D721Med (cell line): ENCODE results near the gene MB21D2.

Experiments used
- DNase-seq: peaks from one replicate; pipeline ENCODE4 v3.0.0; 2011; ENCODE audit warnings: low spot score; ENCODE audit not compliant: insufficient read length
- FAIRE-seq: peaks from 2 replicates; lab custom pipeline; 2011; peaks lifted over from hg19 to GRCh38; lab: Jason Lieb, UNC
- CTCF ChIP-seq: IDR thresholded peaks from 2 replicates; pipeline ENCODE4 v1.5.1; 2012; ENCODE audit warnings: mild to moderate bottlenecking, control low read depth; ENCODE audit not compliant: insufficient read depth; ENCODE audit errors: missing control alignments

Gene MB21D2

GRCh38 chr3:192827208-192827607, 90.4 kb downstream of the MB21D2 start:
- FAIRE-seq (no peak), DNase-seq (no peak)
- TF ChIP-seq CTCF, result no peak

GRCh38 chr3:192826214-192827006, 91.2 kb downstream of the MB21D2 start:
- no peak for TF ChIP-seq CTCF
- FAIRE-seq, result no peak

GRCh38 chr3:192825657-192826200, 91.9 kb downstream of the MB21D2 start:
- FAIRE-seq, result no peak
- TF ChIP-seq CTCF, result no peak
- no peak for DNase-seq

More at GRCh38 chr3:192826214-192827006, 91.2 kb downstream of the MB21D2 start:
- no peak for DNase-seq

- no peak for FAIRE-seq
- no peak for TF ChIP-seq CTCF
- DNase-seq, result no peak
Observed at GRCh38 chr3:192825216-192825615, 92.4 kb downstream of the MB21D2 start.

- DNase-seq, result no peak
- TF ChIP-seq CTCF, result no peak
- no peak for FAIRE-seq
Observed at GRCh38 chr3:192824313-192824712, 93.3 kb downstream of the MB21D2 start.

- DNase-seq (no peak), FAIRE-seq (no peak)
- no peak for TF ChIP-seq CTCF
Observed at GRCh38 chr3:192821161-192821560, 96.5 kb downstream of the MB21D2 start.

- no peak for TF ChIP-seq CTCF
- FAIRE-seq, result no peak
- no peak for DNase-seq
Observed at GRCh38 chr3:192820161-192820560, 97.5 kb downstream of the MB21D2 start.
